Endothelial cell of umbilical vein (primary cell): Measurements from ENCODE around the gene SUGCT. TPM values are rescaled to one million over a fixed set of nuclear protein-coding genes. Genes with fewer than 3 reads are reported as not detected.

ENCODE experiments used
- BruUV-seq: library from RNA; stranded (reverse); fragments of 400-500 nt; replicated peaks from 2 replicates; lab custom pipeline; 2021; lab: Mats Ljungman, UMichigan
- CTCF ChIA-PET: fragments of 300-600, 350-600 bp; sonication (Branson Sonifier 250); formaldehyde crosslinking; loops from one replicate; lab custom pipeline; 2021; ENCODE audit warnings: antibody characterized with exemption, inconsistent platforms; lab: Charles Lee
- POLR2A ChIA-PET: fragments of 300-600, 350-600 bp; sonication (Branson Sonifier 250); formaldehyde crosslinking; loops from one replicate; lab custom pipeline; 2021; ENCODE audit warnings: antibody characterized with exemption, inconsistent platforms; lab: Charles Lee
- DNase-seq: peaks from one replicate; pipeline ENCODE4 v3.0.0-alpha.2; 2011; ENCODE audit warnings: low read depth, low spot score
- FAIRE-seq: peaks from 2 replicates; lab custom pipeline; 2011; peaks lifted over from hg19 to GRCh38; lab: Jason Lieb, UNC
- H2AFZ ChIP-seq: 2 replicates; pipeline ENCODE4 v1.6.0; 2012; ENCODE audit warnings: low read depth, low read length, control low read depth, inconsistent platforms
- H3K27ac ChIP-seq: 2 replicates; pipeline ENCODE4 v1.5.1; 2011; ENCODE audit warnings: low read depth, mild to moderate bottlenecking, control low read depth, low read length, moderate library complexity; ENCODE audit not compliant: insufficient read depth
- H3K27me3 ChIP-seq, 2 experiments: 2 replicates each; pipeline versions ENCODE4 v1.6.0 to v1.6.1; 2011; ENCODE audit warnings: low read length in 2 of 2, mixed read lengths in 1 of 2; ENCODE audit not compliant: control insufficient read depth in 2 of 2, insufficient read depth in 2 of 2
- H3K36me3 ChIP-seq, 2 experiments: 2 replicates in 1 of 2; 3 replicates in 1 of 2; pipeline ENCODE4 v1.5.1; 2011; ENCODE audit warnings: low read length in 2 of 2, mild to moderate bottlenecking in 1 of 2, moderate library complexity in 1 of 2; ENCODE audit not compliant: control insufficient read depth in 2 of 2, insufficient read depth in 2 of 2; ENCODE audit errors: extremely low read depth in 1 of 2
- H3K4me1 ChIP-seq: 3 replicates; pipeline ENCODE4 v1.5.1; 2011; ENCODE audit warnings: mild to moderate bottlenecking, low read length; ENCODE audit not compliant: control insufficient read depth, insufficient read depth; ENCODE audit errors: extremely low read depth
- H3K4me2 ChIP-seq: 2 replicates; pipeline ENCODE4 v1.6.1; 2011; ENCODE audit warnings: low read length, control low read depth, mixed read lengths; ENCODE audit not compliant: insufficient read depth
- H3K4me3 ChIP-seq, 3 experiments: fragments of 200-600 bp in 1 of 3; sonication (generic), shearing (Covaris generic) in 1 of 3; replicated peaks in 1 of 3; 2 replicates each; pipeline ENCODE4 v1.5.1; 2011 to 2016; ENCODE audit warnings: control low read depth in 3 of 3, low read length in 3 of 3, mild to moderate bottlenecking in 2 of 3, inconsistent platforms in 1 of 3, low read depth in 1 of 3, moderate library complexity in 1 of 3; ENCODE audit not compliant: insufficient read depth in 1 of 3
- H3K79me2 ChIP-seq: 2 replicates; pipeline ENCODE4 v1.6.0; 2012; ENCODE audit warnings: low read length, inconsistent platforms; ENCODE audit not compliant: control insufficient read depth, insufficient read depth
- H3K9ac ChIP-seq: replicated peaks from 2 replicates; pipeline ENCODE3; 2011; ENCODE audit warnings: low read length, control low read depth; ENCODE audit not compliant: insufficient read depth; ENCODE audit errors: extremely low read depth
- H3K9me1 ChIP-seq: replicated peaks from 3 replicates; pipeline ENCODE4 v1.6.0; 2011; ENCODE audit warnings: mild to moderate bottlenecking, low read length; ENCODE audit not compliant: control insufficient read depth, insufficient read depth; ENCODE audit errors: extremely low read depth
- H3K9me3 ChIP-seq: replicated peaks from 2 replicates; pipeline ENCODE4 v1.5.1; 2012; ENCODE audit warnings: low read length, inconsistent platforms; ENCODE audit not compliant: control insufficient read depth, insufficient read depth
- H4K20me1 ChIP-seq: replicated peaks from 2 replicates; pipeline ENCODE3; 2011; ENCODE audit warnings: mild to moderate bottlenecking, low read length; ENCODE audit not compliant: control insufficient read depth, insufficient read depth; ENCODE audit errors: extremely low read depth
- EZH2 ChIP-seq: IDR thresholded peaks from 2 replicates; pipeline ENCODE4 v1.6.1; 2012; ENCODE audit warnings: borderline replicate concordance, low read depth, mild to moderate bottlenecking, moderate library complexity, low read length, inconsistent platforms; ENCODE audit not compliant: severe bottlenecking
- FOS ChIP-seq: IDR thresholded peaks from 2 replicates; pipeline ENCODE4 v1.6.1; 2011; ENCODE audit warnings: mild to moderate bottlenecking, low read length, moderate library complexity, borderline replicate concordance; ENCODE audit not compliant: insufficient read depth
- GATA2 ChIP-seq: IDR thresholded peaks from 2 replicates; pipeline ENCODE4 v1.7.0; 2011; ENCODE audit warnings: low read depth, mild to moderate bottlenecking, moderate library complexity, mixed read lengths, low read length; ENCODE audit not compliant: insufficient read length, insufficient read depth
- JUN ChIP-seq: IDR thresholded peaks from 2 replicates; pipeline ENCODE4 v1.6.1; 2011; ENCODE audit warnings: borderline replicate concordance, low read depth; ENCODE audit not compliant: insufficient read length, insufficient read depth
- MYC ChIP-seq: IDR thresholded peaks from one replicate; pipeline ENCODE4 v1.6.1; 2011; ENCODE audit warnings: mild to moderate bottlenecking, low read depth, low read length
- POLR2A ChIP-seq: IDR thresholded peaks from 2 replicates; pipeline ENCODE4 v1.6.1; 2012; ENCODE audit warnings: low read depth, mild to moderate bottlenecking, control low read depth, low read length
- POLR2AphosphoS5 ChIP-seq: IDR thresholded peaks from 2 replicates; pipeline ENCODE4 v1.6.1; 2012; ENCODE audit warnings: low read depth, mild to moderate bottlenecking, control low read depth, low read length, moderate library complexity; ENCODE audit not compliant: insufficient read depth
- dilution Hi-C: fragments of 300-500 bp; cut with MboI; formaldehyde crosslinking; loops from one replicate; pipeline ENCODE4 v1.15.0; 2019; ENCODE audit warnings: low sequenced_read_pairs; ENCODE audit not compliant: extremely low pct_ligation_motif_present
- intact Hi-C: fragments of 100-400 bp; cut with micrococcal nuclease; formaldehyde crosslinking; loops from one replicate; pipeline ENCODE4 v1.10.0; 2022
- polyA plus RNA-seq, 4 experiments: library from polyadenylated mRNA; depleted of rRNA in 3 of 4; stranded (reverse) in 3 of 4; unstranded in 1 of 4; fragments of >200 nt; gene quantifications; 2 replicates each; pipeline versions ENCODE4 v1.2.1 to v1.2.3, GENCODE V29; 2011 to 2012; ENCODE audit warnings: missing spikeins in 1 of 4
- total RNA-seq: library from RNA; stranded (reverse); gene quantifications from 2 replicates; pipeline ENCODE4 v1.2.3, GENCODE V29; 2021
- TF ChIP-seq, protein P1 (sequence below): IDR thresholded peaks from 2 replicates; pipeline ENCODE4 v1.6.1; 2011; ENCODE audit not compliant: insufficient read depth, insufficient read length
- TF ChIP-seq, protein P2 (sequence below), 2 donors: IDR thresholded peaks; 1 replicate in 1 of 2; 2 replicates in 1 of 2; pipeline ENCODE4 v1.5.1; 2011; ENCODE audit warnings: low read length in 2 of 2, mild to moderate bottlenecking in 2 of 2, moderate library complexity in 2 of 2, control low read depth in 1 of 2, inconsistent platforms in 1 of 2, low read depth in 1 of 2; ENCODE audit not compliant: insufficient read depth in 1 of 2; ENCODE audit errors: extremely low read depth in 1 of 2

The SUGCT gene
- total and polyA plus RNA-seq, 2 donors (not counting 3 experiments of a cell fraction or from before 2014, with no cell fraction given): 1.2 to 1.4 TPM

DNA sequence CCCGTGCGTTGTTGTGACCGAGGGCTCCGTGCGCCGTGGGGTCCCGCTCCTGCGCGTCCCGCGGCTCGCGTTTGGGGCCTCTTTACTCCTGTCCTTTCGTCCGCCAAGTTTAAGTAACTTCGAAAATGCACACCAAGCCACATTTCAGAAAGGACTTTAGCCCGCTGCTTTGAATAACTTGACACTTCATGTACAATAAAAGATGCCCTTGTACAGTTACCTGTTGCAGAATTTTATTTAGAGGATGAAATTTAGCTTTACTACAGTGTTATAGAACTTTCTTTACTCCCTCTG lies 459 bp downstream of the SUGCT start:
- CTCF ChIA-PET: interaction anchor here (0.7 to 3.7 kb wide), 14 partner anchors 11 to 1598 kb away, joined by 3 to 23 read pairs (median 3); no protein-coding TSS in a partner anchor

More for the DNA sequence above, 459 bp downstream of the SUGCT start:
- H3K27me3 ChIP-seq: no peaks in the 10 kb centered on the region
- peaks cover 14% of the 10 kb centered on the region for H3K4me1 ChIP-seq
- dilution Hi-C loops: no loop called here
- POLR2A ChIA-PET: no interaction called here
- peak overlapping the region; percentile 91 for H2AFZ ChIP-seq
- no peaks in the 10 kb centered on the region for H3K36me3 ChIP-seq
- no peaks in the 10 kb centered on the region for H3K9me1 ChIP-seq
- no peak overlapping the region for H3K27ac ChIP-seq
- H4K20me1 ChIP-seq: no peaks in the 10 kb centered on the region
- no peak overlapping the region for H3K9ac ChIP-seq
- DNase-seq (no peak), FAIRE-seq (peak; percentile 33)
- H3K4me3 ChIP-seq: peak overlapping the region; percentile 40 to 99 (median 63)
- H3K9me3 ChIP-seq: no peaks in the 10 kb centered on the region
- BruUV-seq: no TSS peak
- TF ChIP-seq POLR2AphosphoS5: no peak
- TF ChIP-seq JUN: no peak
- TF ChIP-seq, protein P1, sequence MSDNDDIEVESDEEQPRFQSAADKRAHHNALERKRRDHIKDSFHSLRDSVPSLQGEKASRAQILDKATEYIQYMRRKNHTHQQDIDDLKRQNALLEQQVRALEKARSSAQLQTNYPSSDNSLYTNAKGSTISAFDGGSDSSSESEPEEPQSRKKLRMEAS: no peak
- no peak for TF ChIP-seq POLR2A
- TF ChIP-seq EZH2: no peak
- no peak for TF ChIP-seq FOS
- no peak for TF ChIP-seq GATA2
- TF ChIP-seq, protein P2, sequence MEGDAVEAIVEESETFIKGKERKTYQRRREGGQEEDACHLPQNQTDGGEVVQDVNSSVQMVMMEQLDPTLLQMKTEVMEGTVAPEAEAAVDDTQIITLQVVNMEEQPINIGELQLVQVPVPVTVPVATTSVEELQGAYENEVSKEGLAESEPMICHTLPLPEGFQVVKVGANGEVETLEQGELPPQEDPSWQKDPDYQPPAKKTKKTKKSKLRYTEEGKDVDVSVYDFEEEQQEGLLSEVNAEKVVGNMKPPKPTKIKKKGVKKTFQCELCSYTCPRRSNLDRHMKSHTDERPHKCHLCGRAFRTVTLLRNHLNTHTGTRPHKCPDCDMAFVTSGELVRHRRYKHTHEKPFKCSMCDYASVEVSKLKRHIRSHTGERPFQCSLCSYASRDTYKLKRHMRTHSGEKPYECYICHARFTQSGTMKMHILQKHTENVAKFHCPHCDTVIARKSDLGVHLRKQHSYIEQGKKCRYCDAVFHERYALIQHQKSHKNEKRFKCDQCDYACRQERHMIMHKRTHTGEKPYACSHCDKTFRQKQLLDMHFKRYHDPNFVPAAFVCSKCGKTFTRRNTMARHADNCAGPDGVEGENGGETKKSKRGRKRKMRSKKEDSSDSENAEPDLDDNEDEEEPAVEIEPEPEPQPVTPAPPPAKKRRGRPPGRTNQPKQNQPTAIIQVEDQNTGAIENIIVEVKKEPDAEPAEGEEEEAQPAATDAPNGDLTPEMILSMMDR (IDR thresholded peaks at IDR 0.05; ENCODE audit: extremely low read depth in 1 of 2, insufficient read depth in 1 of 2, low read depth in 1 of 2, low read length in 2 of 2): no peak
- no peak for TF ChIP-seq MYC
- peak overlapping the region; percentile 76 for H3K4me2 ChIP-seq
- intact Hi-C loops: loop anchor here (2.0 to 10.0 kb wide), 2 partner anchors 164 to 1570 kb away; partner anchors contain the start of gene INHBA
- H3K79me2 ChIP-seq: peaks cover 41% of the 10 kb centered on the region
